Mesenchymal stem cell (in vitro differentiated cells and primary cell): ENCODE measurements around the gene DPY19L2.
"Not testable (repeated sequence)": the region's sequence is repeated elsewhere in the genome, so short reads cannot be mapped to it uniquely, and the experiment has no call there.

Experiments used
- DNase-seq: peaks from one replicate; pipeline ENCODE4 v3.0.0-alpha.2; 2013
- H2AFZ ChIP-seq: one replicate; pipeline ENCODE4 v1.6.1; 2013; ENCODE audit warnings: low read depth, mild to moderate bottlenecking, control low read depth, inconsistent platforms, low read length, moderate library complexity
- H2AK5ac ChIP-seq: 2 replicates; pipeline ENCODE4 v1.6.1; 2013; ENCODE audit warnings: low read length, moderate library complexity, mild to moderate bottlenecking, inconsistent platforms; ENCODE audit not compliant: severe bottlenecking
- H2BK120ac ChIP-seq: one replicate; pipeline ENCODE4 v1.6.1; 2013; ENCODE audit warnings: low read depth, mild to moderate bottlenecking, inconsistent platforms, low read length, moderate library complexity
- H2BK12ac ChIP-seq, 2 experiments: one replicate each; pipeline ENCODE4 v1.6.1; 2013; ENCODE audit warnings: inconsistent platforms in 2 of 2, low read length in 2 of 2, mild to moderate bottlenecking in 2 of 2, moderate library complexity in 2 of 2, control low read depth in 1 of 2
- H2BK15ac ChIP-seq: one replicate; pipeline ENCODE4 v1.6.1; 2013; ENCODE audit warnings: mild to moderate bottlenecking, low read depth, inconsistent platforms; ENCODE audit not compliant: poor library complexity, severe bottlenecking
- H2BK5ac ChIP-seq: 2 replicates; pipeline ENCODE4 v1.6.1; 2013; ENCODE audit warnings: low read depth, mild to moderate bottlenecking, low read length, control low read depth, inconsistent platforms; ENCODE audit not compliant: poor library complexity, severe bottlenecking
- H3K14ac ChIP-seq, 2 experiments: one replicate each; pipeline ENCODE4 v1.6.1; 2013; ENCODE audit warnings: inconsistent platforms in 2 of 2, low read length in 2 of 2, control low read depth in 1 of 2, mild to moderate bottlenecking in 1 of 2, moderate library complexity in 1 of 2
- H3K18ac ChIP-seq, 2 experiments: one replicate each; pipeline ENCODE4 v1.6.1; 2013; ENCODE audit warnings: inconsistent platforms in 2 of 2, low read length in 2 of 2, control low read depth in 1 of 2, low read depth in 1 of 2, mild to moderate bottlenecking in 1 of 2
- H3K23ac ChIP-seq, 2 experiments: one replicate each; pipeline ENCODE4 v1.6.1; 2013; ENCODE audit warnings: inconsistent platforms in 2 of 2, low read length in 2 of 2, mild to moderate bottlenecking in 2 of 2, moderate library complexity in 2 of 2, control low read depth in 1 of 2
- H3K27ac ChIP-seq: 2 replicates; pipeline ENCODE4 v1.5.1; 2013; ENCODE audit warnings: mild to moderate bottlenecking, moderate library complexity, low read length, control low read depth, inconsistent platforms; ENCODE audit not compliant: poor library complexity, severe bottlenecking
- H3K27me3 ChIP-seq, 2 experiments: 2 replicates each; pipeline versions ENCODE4 v1.6.1 to v1.7.0; 2013; ENCODE audit warnings: low read length in 2 of 2, mild to moderate bottlenecking in 2 of 2, moderate library complexity in 2 of 2, control low read depth in 1 of 2, inconsistent platforms in 1 of 2; ENCODE audit not compliant: control insufficient read depth in 1 of 2, insufficient read depth in 1 of 2
- H3K36me3 ChIP-seq, 2 experiments: 2 replicates each; pipeline versions ENCODE4 v1.6.1 to v1.7.0; 2013; ENCODE audit warnings: low read length in 2 of 2, control low read depth in 1 of 2, inconsistent platforms in 1 of 2, low read depth in 1 of 2, mild to moderate bottlenecking in 1 of 2; ENCODE audit not compliant: insufficient read depth in 2 of 2, control insufficient read depth in 1 of 2
- H3K4ac ChIP-seq, 2 experiments: one replicate each; pipeline ENCODE4 v1.6.1; 2013; ENCODE audit warnings: inconsistent platforms in 2 of 2, low read length in 2 of 2, mild to moderate bottlenecking in 2 of 2, moderate library complexity in 2 of 2, control low read depth in 1 of 2, low read depth in 1 of 2
- H3K4me1 ChIP-seq: 2 replicates; pipeline ENCODE4 v1.6.1; 2013; ENCODE audit warnings: low read depth, low read length, control low read depth; ENCODE audit not compliant: control insufficient read depth, insufficient read depth
- H3K4me2 ChIP-seq: 2 replicates; pipeline ENCODE4 v1.6.1; 2013; ENCODE audit warnings: low read length, mild to moderate bottlenecking, inconsistent platforms; ENCODE audit not compliant: poor library complexity, severe bottlenecking
- H3K4me3 ChIP-seq, 2 experiments: 2 replicates each; pipeline versions ENCODE4 v1.5.1 to v1.7.0; 2013; ENCODE audit warnings: low read length in 2 of 2, mild to moderate bottlenecking in 2 of 2, control low read depth in 1 of 2, low read depth in 1 of 2; ENCODE audit not compliant: insufficient read depth in 1 of 2
- H3K79me1 ChIP-seq: replicated peaks from 2 replicates; pipeline ENCODE4 v1.6.1; 2013; ENCODE audit warnings: mild to moderate bottlenecking, control low read depth, low read length, inconsistent platforms; ENCODE audit not compliant: poor library complexity, severe bottlenecking
- H3K9ac ChIP-seq: 2 replicates; pipeline ENCODE4 v1.7.0; 2013; ENCODE audit warnings: mild to moderate bottlenecking, low read length, moderate library complexity
- H3K9me3 ChIP-seq: 2 replicates; pipeline ENCODE4 v1.7.0; 2013; ENCODE audit warnings: mild to moderate bottlenecking, low read length; ENCODE audit not compliant: control insufficient read depth
- H4K8ac ChIP-seq: one replicate; pipeline ENCODE4 v1.6.1; 2013; ENCODE audit warnings: inconsistent platforms, mild to moderate bottlenecking, low read length, moderate library complexity
- H4K91ac ChIP-seq: one replicate; pipeline ENCODE4 v1.6.1; 2013; ENCODE audit warnings: mild to moderate bottlenecking, low read length, inconsistent platforms
- WGBS: methylation state at CpG from one replicate; pipeline ENCODE4 v1.1.7; 2013; ENCODE audit warnings: mixed read lengths; 5-methylcytosine and 5-hydroxymethylcytosine counted together

The DPY19L2 gene

DNA sequence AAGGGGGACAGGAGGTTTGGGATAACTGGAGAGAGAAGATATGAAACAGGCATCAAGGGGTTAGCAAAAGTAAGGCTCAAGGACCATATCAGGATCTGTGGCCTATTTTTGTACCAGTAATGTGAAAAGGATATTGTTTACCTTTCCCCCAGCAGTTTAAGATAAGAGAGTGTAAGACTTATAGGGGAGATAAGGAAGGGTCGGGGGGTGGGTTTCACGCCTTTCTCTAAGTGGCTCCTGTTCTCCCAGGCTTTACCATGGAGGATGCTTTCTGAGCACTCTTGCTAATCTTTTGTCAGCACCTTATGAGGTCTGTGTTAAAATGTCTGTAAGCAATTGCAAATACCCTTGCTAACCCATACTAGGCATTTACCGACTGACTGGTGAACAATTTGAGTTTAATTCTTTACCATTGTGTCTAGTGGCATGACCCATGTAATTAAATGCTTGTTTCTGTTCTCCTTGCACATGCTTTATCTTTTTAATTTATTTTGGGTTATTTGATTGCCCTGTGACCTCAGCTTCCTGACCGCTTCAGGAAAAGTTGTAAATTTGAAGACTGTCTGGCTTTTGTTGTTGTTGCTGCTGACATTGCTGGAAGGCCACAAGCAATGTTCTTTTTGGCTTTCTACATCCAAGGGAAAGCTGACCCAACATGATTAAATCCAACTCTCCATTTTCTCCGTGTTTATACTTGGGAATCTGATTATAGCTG lies 12.6 kb downstream of the DPY19L2 start:
- not testable (repeated sequence) for H2BK5ac ChIP-seq, H3K36me3 ChIP-seq, H3K27ac ChIP-seq, H2BK120ac ChIP-seq, H3K27me3 ChIP-seq, H2AFZ ChIP-seq, H4K8ac ChIP-seq, H3K4me1 ChIP-seq, H3K14ac ChIP-seq, H3K4ac ChIP-seq, H3K79me1 ChIP-seq, H3K9ac ChIP-seq, H3K4me3 ChIP-seq, H3K9me3 ChIP-seq, H2BK15ac ChIP-seq, H3K4me2 ChIP-seq, H2AK5ac ChIP-seq, DNase-seq, H3K23ac ChIP-seq, H4K91ac ChIP-seq, H3K18ac ChIP-seq, H2BK12ac ChIP-seq
- WGBS = 0% methylated on average over 3 of the region's 5 CpGs

DNA sequence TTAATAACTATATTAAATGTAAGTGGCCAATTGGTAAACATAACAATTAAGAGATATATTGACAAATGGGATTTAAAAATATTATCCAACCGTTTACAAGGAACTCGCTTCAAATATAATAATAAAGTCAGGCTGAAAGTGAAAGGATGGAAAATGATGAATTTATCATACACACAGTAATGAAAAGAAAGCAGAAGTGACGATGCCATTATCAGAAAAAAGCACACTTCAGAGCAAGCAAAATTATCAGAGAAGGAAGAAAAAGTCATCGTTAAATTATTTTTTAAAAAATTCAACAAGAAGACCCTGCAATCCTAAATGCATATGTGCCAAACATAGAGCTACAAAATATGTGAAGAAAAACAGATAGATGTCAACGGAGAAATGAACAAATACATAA lies 13.8 kb downstream of the DPY19L2 start:
- H3K4me2 ChIP-seq, H3K4me3 ChIP-seq, H2BK15ac ChIP-seq, H2BK12ac ChIP-seq, H3K9ac ChIP-seq, H4K8ac ChIP-seq, H3K36me3 ChIP-seq, H3K4me1 ChIP-seq, H2AK5ac ChIP-seq, DNase-seq, H3K4ac ChIP-seq, H3K23ac ChIP-seq, H3K27ac ChIP-seq, H3K79me1 ChIP-seq, H3K14ac ChIP-seq, H3K27me3 ChIP-seq, H3K18ac ChIP-seq, H2AFZ ChIP-seq, H2BK120ac ChIP-seq, H4K91ac ChIP-seq, H2BK5ac ChIP-seq, H3K9me3 ChIP-seq: not testable (repeated sequence)
- WGBS = no CpG with 5 or more reads among the region's 5 CpGs

- not testable (repeated sequence) for H2BK15ac ChIP-seq, H2AK5ac ChIP-seq, H2BK12ac ChIP-seq, H3K36me3 ChIP-seq, H3K18ac ChIP-seq, H2AFZ ChIP-seq, H3K14ac ChIP-seq, H3K9ac ChIP-seq, H3K4me2 ChIP-seq, H3K4ac ChIP-seq, H4K91ac ChIP-seq, H3K79me1 ChIP-seq, H2BK120ac ChIP-seq, H3K27ac ChIP-seq, H3K27me3 ChIP-seq, DNase-seq, H2BK5ac ChIP-seq, H4K8ac ChIP-seq, H3K4me1 ChIP-seq, H3K23ac ChIP-seq, H3K4me3 ChIP-seq, H3K9me3 ChIP-seq
- 58% methylated on average over 1 of the region's 1 CpG for WGBS
Measured at GRCh38 chr12:63649517-63649916, 18.8 kb downstream of the DPY19L2 start.

- not testable (repeated sequence) for H2BK5ac ChIP-seq, H3K36me3 ChIP-seq, H3K27me3 ChIP-seq, H3K14ac ChIP-seq, H2BK12ac ChIP-seq, H2BK15ac ChIP-seq, H3K27ac ChIP-seq, H4K8ac ChIP-seq, H3K4ac ChIP-seq, H4K91ac ChIP-seq, H3K4me2 ChIP-seq, H3K23ac ChIP-seq, H3K9ac ChIP-seq, H3K79me1 ChIP-seq, H2BK120ac ChIP-seq, H3K18ac ChIP-seq, H3K4me1 ChIP-seq, H2AFZ ChIP-seq, H2AK5ac ChIP-seq, H3K4me3 ChIP-seq, H3K9me3 ChIP-seq
- WGBS = 40% methylated on average over 4 of the region's 5 CpGs
- DNase-seq = peak; percentile 6
Measured at GRCh38 chr12:63643381-63644140, 24.7 kb downstream of the DPY19L2 start.
